Vagina (tissue), 2 donors: ENCODE measurements around the gene FARP2. TPM values are rescaled to one million over a fixed set of nuclear protein-coding genes. Genes with fewer than 3 reads are reported as not detected.

Experiments used
- DNase-seq, 2 donors: peaks; one replicate each; pipeline ENCODE4 v3.0.0-alpha.2; 2017; ENCODE audit errors: extremely low spot score in 2 of 2
- H3K27ac ChIP-seq: fragments of 200-600 bp; sonication (generic); one replicate; pipeline ENCODE4 v1.5.1; 2019
- H3K27me3 ChIP-seq: fragments of 200-600 bp; sonication (generic); one replicate; pipeline ENCODE4 v1.5.1; 2019
- H3K36me3 ChIP-seq, 2 donors: fragments of 200-600 bp; sonication (generic); one replicate each; pipeline ENCODE4 v1.5.1; 2017 to 2019
- H3K4me1 ChIP-seq: fragments of 200-600 bp; sonication (generic); one replicate; pipeline ENCODE4 v1.5.1; 2019
- H3K4me3 ChIP-seq, 2 donors: fragments of 200-600 bp; sonication (generic); 1 replicate in 1 of 2; 2 replicates in 1 of 2; pipeline ENCODE4 v1.5.1; 2016 to 2019
- H3K9me3 ChIP-seq: fragments of 200-600 bp; sonication (generic); one replicate; pipeline ENCODE4 v1.5.1; 2019
- POLR2A ChIP-seq, 2 donors: fragments of 450-650 bp; IDR thresholded peaks; one replicate each; pipeline ENCODE4 v1.6.1; 2017; ENCODE audit warnings: antibody characterized with exemption in 2 of 2, mild to moderate bottlenecking in 2 of 2, moderate library complexity in 2 of 2
- POLR2AphosphoS5 ChIP-seq, 2 donors: sonication (generic); formaldehyde crosslinking; IDR thresholded peaks; one replicate each; pipeline ENCODE4 v1.9.0; 2017; ENCODE audit warnings: antibody characterized with exemption in 2 of 2, mild to moderate bottlenecking in 2 of 2, low read depth in 1 of 2; ENCODE audit not compliant: insufficient read depth in 1 of 2
- intact Hi-C: fragments of 100-400 bp; cut with DNase I; formaldehyde crosslinking; loops from one replicate; pipeline ENCODE4 v1.15.1; 2023
- total RNA-seq: library from RNA; depleted of rRNA; stranded (reverse); fragments of >200 nt; gene quantifications from one replicate; pipeline ENCODE4 v1.2.3, GENCODE V29; 2016
- TF ChIP-seq, protein P1 (sequence below), 3 experiments: fragments of 450-650 bp in 2 of 3; fragments of 200-600 bp in 1 of 3; sonication (generic) in 1 of 3; IDR thresholded peaks; one replicate each; pipeline ENCODE4 v1.5.1; 2017 to 2019; ENCODE audit warnings: antibody characterized with exemption in 3 of 3, mild to moderate bottlenecking in 2 of 3, moderate library complexity in 2 of 3

The FARP2 gene
- total RNA-seq, 1 donor from 2014 or later = 32.9 TPM

- H3K9me3 ChIP-seq = no peaks in the 10 kb centered on the region
- H3K27me3 ChIP-seq = no peaks in the 10 kb centered on the region
- DNase-seq = no peak
- H3K4me1 ChIP-seq = peaks cover 56% of the 10 kb centered on the region
- H3K4me3 ChIP-seq = no peak overlapping the region
- H3K36me3 ChIP-seq = peaks cover 0 to 23% of the 10 kb centered on the region in 2 donors
- no peak overlapping the region for H3K27ac ChIP-seq
- intact Hi-C loops = no loop called here
- TF ChIP-seq, protein P1, sequence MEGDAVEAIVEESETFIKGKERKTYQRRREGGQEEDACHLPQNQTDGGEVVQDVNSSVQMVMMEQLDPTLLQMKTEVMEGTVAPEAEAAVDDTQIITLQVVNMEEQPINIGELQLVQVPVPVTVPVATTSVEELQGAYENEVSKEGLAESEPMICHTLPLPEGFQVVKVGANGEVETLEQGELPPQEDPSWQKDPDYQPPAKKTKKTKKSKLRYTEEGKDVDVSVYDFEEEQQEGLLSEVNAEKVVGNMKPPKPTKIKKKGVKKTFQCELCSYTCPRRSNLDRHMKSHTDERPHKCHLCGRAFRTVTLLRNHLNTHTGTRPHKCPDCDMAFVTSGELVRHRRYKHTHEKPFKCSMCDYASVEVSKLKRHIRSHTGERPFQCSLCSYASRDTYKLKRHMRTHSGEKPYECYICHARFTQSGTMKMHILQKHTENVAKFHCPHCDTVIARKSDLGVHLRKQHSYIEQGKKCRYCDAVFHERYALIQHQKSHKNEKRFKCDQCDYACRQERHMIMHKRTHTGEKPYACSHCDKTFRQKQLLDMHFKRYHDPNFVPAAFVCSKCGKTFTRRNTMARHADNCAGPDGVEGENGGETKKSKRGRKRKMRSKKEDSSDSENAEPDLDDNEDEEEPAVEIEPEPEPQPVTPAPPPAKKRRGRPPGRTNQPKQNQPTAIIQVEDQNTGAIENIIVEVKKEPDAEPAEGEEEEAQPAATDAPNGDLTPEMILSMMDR (IDR thresholded peaks at IDR 0.05) = no peak
- TF ChIP-seq POLR2AphosphoS5 (IDR thresholded peaks at IDR 0.05; ENCODE audit: insufficient read depth in 1 of 2, low read depth in 1 of 2) (no peak), POLR2A (IDR thresholded peaks at IDR 0.05) (no peak)
Observed at GRCh38 chr2:241323778-241324177, 32.3 kb upstream of the FARP2 start.

DNA sequence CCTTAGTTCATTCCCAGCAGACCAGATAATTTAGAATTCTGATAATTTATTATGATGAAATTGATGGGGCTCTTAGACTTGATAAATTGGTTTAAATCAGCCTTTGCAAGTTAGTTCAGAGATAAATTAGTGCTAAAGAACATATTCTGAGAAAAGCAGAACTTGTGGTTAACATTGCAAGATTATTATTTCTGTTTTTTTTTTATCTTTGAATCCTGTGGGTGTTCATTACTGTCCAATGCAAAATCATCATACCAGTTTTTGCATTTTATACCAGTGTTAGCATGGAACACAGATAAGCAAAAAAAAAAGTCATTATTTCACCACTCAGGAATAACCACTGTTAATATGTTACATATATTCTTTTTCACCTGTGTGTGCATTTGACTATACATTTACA is 31.3 kb upstream of the FARP2 start:
- TF ChIP-seq POLR2A (IDR thresholded peaks at IDR 0.05) (no peak), POLR2AphosphoS5 (IDR thresholded peaks at IDR 0.05; ENCODE audit: insufficient read depth in 1 of 2, low read depth in 1 of 2) (no peak)
- TF ChIP-seq, protein P1 (IDR thresholded peaks at IDR 0.05) = no peak
- Histone ChIP-seq H3K36me3 (peaks cover 0 to 24% of the 10 kb centered on the region in 2 donors), H3K27me3 (no peaks in the 10 kb centered on the region), H3K4me1 (peaks cover 46% of the 10 kb centered on the region), H3K27ac (no peak overlapping the region), H3K4me3 (no peak overlapping the region), H3K9me3 (no peaks in the 10 kb centered on the region)
- intact Hi-C loops = no loop called here
- DNase-seq = no peak

GRCh38 chr2:241325257-241325656 is 30.8 kb upstream of the FARP2 start:
- no peak for DNase-seq
- Histone ChIP-seq H3K9me3 (no peaks in the 10 kb centered on the region), H3K4me1 (peaks cover 41% of the 10 kb centered on the region), H3K4me3 (no peak overlapping the region), H3K36me3 (peaks cover 0 to 20% of the 10 kb centered on the region in 2 donors), H3K27ac (no peak overlapping the region), H3K27me3 (no peaks in the 10 kb centered on the region)
- TF ChIP-seq POLR2AphosphoS5 (IDR thresholded peaks at IDR 0.05; ENCODE audit: insufficient read depth in 1 of 2, low read depth in 1 of 2) (no peak), POLR2A (IDR thresholded peaks at IDR 0.05) (no peak)
- TF ChIP-seq, protein P1 (IDR thresholded peaks at IDR 0.05) = no peak
- intact Hi-C loops = no loop called here

DNA sequence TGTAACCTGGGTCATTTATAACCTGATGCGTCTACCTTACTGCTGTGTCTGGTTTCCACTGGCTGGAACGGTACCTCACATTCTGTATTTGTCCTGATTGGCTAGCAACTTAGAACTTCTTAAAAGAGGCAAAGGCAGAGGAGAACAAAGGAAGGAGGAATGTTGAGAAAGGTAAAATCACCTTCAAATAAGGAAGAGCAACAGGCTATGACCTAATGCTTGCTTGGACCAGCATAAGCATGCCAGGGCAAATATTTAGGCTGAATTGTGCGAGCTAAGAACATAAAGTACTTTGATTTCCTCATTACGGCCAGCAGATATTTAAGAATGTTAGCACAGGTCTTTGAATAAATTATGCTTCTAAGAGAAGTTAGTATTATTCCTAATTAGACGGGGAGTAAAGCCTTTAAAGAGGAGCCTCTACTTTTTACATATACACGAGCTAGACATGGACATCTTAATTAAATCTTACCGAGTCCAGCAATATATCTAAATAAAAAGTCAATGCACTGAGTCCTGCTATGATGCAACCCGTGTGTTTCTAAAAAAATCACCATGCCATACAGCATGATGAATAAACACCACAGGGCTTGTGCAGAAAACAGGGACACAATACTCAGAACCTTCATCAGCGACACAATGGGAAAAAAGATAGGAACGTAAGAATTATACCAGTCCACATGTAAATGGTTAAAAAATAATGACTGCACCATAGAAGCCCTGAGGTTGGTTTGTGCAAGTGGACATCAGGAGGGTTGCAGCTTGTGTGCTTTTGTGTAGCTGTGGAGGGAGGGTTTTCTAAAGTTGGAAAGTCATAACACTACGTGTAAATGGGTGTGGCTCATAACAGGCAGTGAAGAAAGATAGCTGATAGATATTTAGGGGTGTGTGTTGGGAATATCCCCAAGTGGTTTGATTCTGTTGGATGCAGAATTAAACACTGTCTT is 26.1 kb upstream of the FARP2 start:
- Histone ChIP-seq H3K9me3 (no peaks in the 10 kb centered on the region), H3K27ac (no peak overlapping the region)
- intact Hi-C loops = no loop called here

More for the DNA sequence above, 26.1 kb upstream of the FARP2 start:
- H3K4me3 ChIP-seq = no peak overlapping the region
- peaks cover 0 to 27% of the 10 kb centered on the region in 2 donors for H3K36me3 ChIP-seq
- DNase-seq = no peak
- no peak for TF ChIP-seq POLR2A (IDR thresholded peaks at IDR 0.05)
- no peak for TF ChIP-seq POLR2AphosphoS5 (IDR thresholded peaks at IDR 0.05; ENCODE audit: insufficient read depth in 1 of 2, low read depth in 1 of 2)
- TF ChIP-seq, protein P1 (IDR thresholded peaks at IDR 0.05) = no peak
- no peaks in the 10 kb centered on the region for H3K27me3 ChIP-seq
- peaks cover 3% of the 10 kb centered on the region for H3K4me1 ChIP-seq
